ENCODE results near the gene HNRNPL. TPM values are rescaled to one million over a fixed set of nuclear protein-coding genes. Genes with fewer than 3 reads are reported as not detected.

Gene HNRNPL
- total and polyA plus RNA-seq, 9 of the 15 experiments (the other 6 are each of a cell fraction or from before 2014, with no cell fraction given): 39.5 to 610 (median 299) TPM

DNA sequence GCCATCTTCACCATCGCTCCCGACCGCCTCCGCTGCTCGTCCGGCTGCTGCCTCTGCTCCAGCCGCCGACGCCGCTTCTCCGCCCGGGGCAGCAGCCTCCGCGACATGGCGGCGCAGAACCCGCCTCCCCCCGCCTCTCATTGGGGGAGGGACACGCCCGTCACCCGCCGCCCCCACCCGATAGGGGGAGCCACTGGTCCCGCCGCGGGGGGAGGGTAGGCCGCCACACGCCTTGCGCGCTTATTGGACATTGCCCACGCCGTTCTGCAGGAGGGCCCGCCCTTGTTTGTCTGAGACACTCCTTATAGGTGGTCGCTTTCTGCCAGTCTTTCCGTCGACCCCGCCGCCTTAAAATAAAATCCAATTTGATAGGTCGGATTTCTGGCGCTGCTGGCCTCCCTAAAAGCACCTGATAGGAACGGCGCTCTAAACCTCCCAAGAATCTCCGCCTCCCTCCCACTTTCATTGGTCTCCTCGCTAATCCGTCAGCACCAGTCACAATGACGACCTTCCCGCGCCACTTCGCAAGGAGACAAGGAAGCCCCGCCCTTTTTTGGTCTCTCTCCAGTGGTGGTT lies at the start of gene HNRNPL (continued):
- TF ChIP-seq, protein P1, sequence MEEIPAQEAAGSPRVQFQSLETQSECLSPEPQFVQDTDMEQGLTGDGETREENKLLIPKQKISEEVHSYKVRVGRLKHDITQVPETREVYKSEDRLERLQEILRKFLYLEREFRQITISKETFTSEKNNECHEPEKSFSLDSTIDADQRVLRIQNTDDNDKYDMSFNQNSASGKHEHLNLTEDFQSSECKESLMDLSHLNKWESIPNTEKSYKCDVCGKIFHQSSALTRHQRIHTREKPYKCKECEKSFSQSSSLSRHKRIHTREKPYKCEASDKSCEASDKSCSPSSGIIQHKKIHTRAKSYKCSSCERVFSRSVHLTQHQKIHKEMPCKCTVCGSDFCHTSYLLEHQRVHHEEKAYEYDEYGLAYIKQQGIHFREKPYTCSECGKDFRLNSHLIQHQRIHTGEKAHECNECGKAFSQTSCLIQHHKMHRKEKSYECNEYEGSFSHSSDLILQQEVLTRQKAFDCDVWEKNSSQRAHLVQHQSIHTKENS (CRISPR knock-in tag; IDR thresholded peaks at IDR 0.05): no peak
- TF ChIP-seq ZC3H8 (IDR thresholded peaks at IDR 0.05): no peak
- TF ChIP-seq PCBP2 (IDR thresholded peaks at IDR 0.05; ENCODE audit: low read depth, low read length, poor library complexity, severe bottlenecking): no peak
- TF ChIP-seq, protein P2, sequence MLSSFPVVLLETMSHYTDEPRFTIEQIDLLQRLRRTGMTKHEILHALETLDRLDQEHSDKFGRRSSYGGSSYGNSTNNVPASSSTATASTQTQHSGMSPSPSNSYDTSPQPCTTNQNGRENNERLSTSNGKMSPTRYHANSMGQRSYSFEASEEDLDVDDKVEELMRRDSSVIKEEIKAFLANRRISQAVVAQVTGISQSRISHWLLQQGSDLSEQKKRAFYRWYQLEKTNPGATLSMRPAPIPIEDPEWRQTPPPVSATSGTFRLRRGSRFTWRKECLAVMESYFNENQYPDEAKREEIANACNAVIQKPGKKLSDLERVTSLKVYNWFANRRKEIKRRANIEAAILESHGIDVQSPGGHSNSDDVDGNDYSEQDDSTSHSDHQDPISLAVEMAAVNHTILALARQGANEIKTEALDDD (IDR thresholded peaks at IDR 0.05): no peak
- peak; percentile 37 for TF ChIP-seq FUS (optimal IDR thresholded peaks at IDR 0.05; ENCODE audit: low read depth, low read length)
- no peak for TF ChIP-seq TAF15 (IDR thresholded peaks at IDR 0.05; ENCODE audit: low read depth, low read length)
- TF ChIP-seq, protein P3, sequence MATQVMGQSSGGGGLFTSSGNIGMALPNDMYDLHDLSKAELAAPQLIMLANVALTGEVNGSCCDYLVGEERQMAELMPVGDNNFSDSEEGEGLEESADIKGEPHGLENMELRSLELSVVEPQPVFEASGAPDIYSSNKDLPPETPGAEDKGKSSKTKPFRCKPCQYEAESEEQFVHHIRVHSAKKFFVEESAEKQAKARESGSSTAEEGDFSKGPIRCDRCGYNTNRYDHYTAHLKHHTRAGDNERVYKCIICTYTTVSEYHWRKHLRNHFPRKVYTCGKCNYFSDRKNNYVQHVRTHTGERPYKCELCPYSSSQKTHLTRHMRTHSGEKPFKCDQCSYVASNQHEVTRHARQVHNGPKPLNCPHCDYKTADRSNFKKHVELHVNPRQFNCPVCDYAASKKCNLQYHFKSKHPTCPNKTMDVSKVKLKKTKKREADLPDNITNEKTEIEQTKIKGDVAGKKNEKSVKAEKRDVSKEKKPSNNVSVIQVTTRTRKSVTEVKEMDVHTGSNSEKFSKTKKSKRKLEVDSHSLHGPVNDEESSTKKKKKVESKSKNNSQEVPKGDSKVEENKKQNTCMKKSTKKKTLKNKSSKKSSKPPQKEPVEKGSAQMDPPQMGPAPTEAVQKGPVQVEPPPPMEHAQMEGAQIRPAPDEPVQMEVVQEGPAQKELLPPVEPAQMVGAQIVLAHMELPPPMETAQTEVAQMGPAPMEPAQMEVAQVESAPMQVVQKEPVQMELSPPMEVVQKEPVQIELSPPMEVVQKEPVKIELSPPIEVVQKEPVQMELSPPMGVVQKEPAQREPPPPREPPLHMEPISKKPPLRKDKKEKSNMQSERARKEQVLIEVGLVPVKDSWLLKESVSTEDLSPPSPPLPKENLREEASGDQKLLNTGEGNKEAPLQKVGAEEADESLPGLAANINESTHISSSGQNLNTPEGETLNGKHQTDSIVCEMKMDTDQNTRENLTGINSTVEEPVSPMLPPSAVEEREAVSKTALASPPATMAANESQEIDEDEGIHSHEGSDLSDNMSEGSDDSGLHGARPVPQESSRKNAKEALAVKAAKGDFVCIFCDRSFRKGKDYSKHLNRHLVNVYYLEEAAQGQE (IDR thresholded peaks at IDR 0.05; ENCODE audit: borderline replicate concordance): no peak
- TF ChIP-seq, protein P3 (CRISPR knock-in tag; IDR thresholded peaks at IDR 0.05; ENCODE audit: low read depth): peak; percentile 67; the same call in 1 of the 2 replicates
- TF ChIP-seq NR4A1 (CRISPR knock-in tag; IDR thresholded peaks at IDR 0.05): 0 out of 2 replicates have a peak, but pooled peaks have one; percentile 11
- TF ChIP-seq NR4A1 (tag; IDR thresholded peaks at IDR 0.05): no peak
- TF ChIP-seq KDM1A (IDR thresholded peaks at IDR 0.05): no peak
- TF ChIP-seq TEAD2 (tag; IDR thresholded peaks at IDR 0.05): no peak
- TF ChIP-seq MCM2 (IDR thresholded peaks at IDR 0.05; ENCODE audit: low read depth): no peak
- TF ChIP-seq HNRNPH1 (optimal IDR thresholded peaks at IDR 0.05; ENCODE audit: low read depth, low read length): no peak
- TF ChIP-seq HNRNPK (IDR thresholded peaks at IDR 0.05; ENCODE audit: low read depth, low read length, poor library complexity, severe bottlenecking): no peak
- no peak for TF ChIP-seq ZKSCAN3 (CRISPR knock-in tag; IDR thresholded peaks at IDR 0.05)
- TF ChIP-seq, protein P4, sequence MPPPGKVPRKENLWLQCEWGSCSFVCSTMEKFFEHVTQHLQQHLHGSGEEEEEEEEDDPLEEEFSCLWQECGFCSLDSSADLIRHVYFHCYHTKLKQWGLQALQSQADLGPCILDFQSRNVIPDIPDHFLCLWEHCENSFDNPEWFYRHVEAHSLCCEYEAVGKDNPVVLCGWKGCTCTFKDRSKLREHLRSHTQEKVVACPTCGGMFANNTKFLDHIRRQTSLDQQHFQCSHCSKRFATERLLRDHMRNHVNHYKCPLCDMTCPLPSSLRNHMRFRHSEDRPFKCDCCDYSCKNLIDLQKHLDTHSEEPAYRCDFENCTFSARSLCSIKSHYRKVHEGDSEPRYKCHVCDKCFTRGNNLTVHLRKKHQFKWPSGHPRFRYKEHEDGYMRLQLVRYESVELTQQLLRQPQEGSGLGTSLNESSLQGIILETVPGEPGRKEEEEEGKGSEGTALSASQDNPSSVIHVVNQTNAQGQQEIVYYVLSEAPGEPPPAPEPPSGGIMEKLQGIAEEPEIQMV (tag; conservative IDR thresholded peaks at IDR 0.05; ENCODE audit: low read depth): no peak
